Lung (tissue), 12 donors: ENCODE data around the gene NACAD. TPM values are rescaled to one million over a fixed set of nuclear protein-coding genes. Genes with fewer than 3 reads are reported as not detected.

Experiments used
- ATAC-seq: fragments of 200-7000 bp; cut with Tn5 transposase; one replicate; pipeline ENCODE4 v1.9.1; 2020; ENCODE audit warnings: moderate number of reproducible peaks; ENCODE audit not compliant: insufficient read depth, low FRiP score
- DNase-seq, 3 donors: peaks; one replicate each; pipeline ENCODE4 v3.0.0-alpha.2; 2013 to 2017
- H3K27ac ChIP-seq, 2 donors: one replicate each; pipeline ENCODE4 v1.5.1; 2013; ENCODE audit warnings: mild to moderate bottlenecking in 2 of 2, moderate library complexity in 2 of 2, control low read depth in 1 of 2, inconsistent platforms in 1 of 2, low read depth in 1 of 2, low read length in 1 of 2
- H3K27me3 ChIP-seq, 3 donors: one replicate each; pipeline ENCODE4 v1.5.1; 2013; ENCODE audit warnings: low read length in 2 of 3; ENCODE audit not compliant: control insufficient read depth in 3 of 3, insufficient read depth in 3 of 3
- H3K36me3 ChIP-seq, 4 donors: one replicate each; pipeline ENCODE4 v1.5.1; 2013; ENCODE audit warnings: low read length in 4 of 4, mild to moderate bottlenecking in 1 of 4, moderate library complexity in 1 of 4; ENCODE audit not compliant: control insufficient read depth in 4 of 4, insufficient read depth in 4 of 4
- H3K4me1 ChIP-seq, 5 donors: one replicate each; pipeline ENCODE4 v1.5.1; 2013; ENCODE audit warnings: low read length in 5 of 5, mild to moderate bottlenecking in 2 of 5, moderate library complexity in 1 of 5; ENCODE audit not compliant: control insufficient read depth in 5 of 5, insufficient read depth in 5 of 5
- H3K4me3 ChIP-seq: one replicate; pipeline ENCODE4 v1.5.1; 2013; ENCODE audit warnings: mild to moderate bottlenecking, control low read depth, moderate library complexity
- H3K9ac ChIP-seq, 2 donors: one replicate each; pipeline ENCODE4 v1.5.1; 2013; ENCODE audit warnings: low read length in 2 of 2, control low read depth in 1 of 2; ENCODE audit not compliant: insufficient read depth in 1 of 2
- H3K9me3 ChIP-seq, 4 donors: one replicate each; pipeline ENCODE4 v1.5.1; 2013; ENCODE audit warnings: low read length in 3 of 4, mild to moderate bottlenecking in 1 of 4, moderate library complexity in 1 of 4; ENCODE audit not compliant: control insufficient read depth in 4 of 4, insufficient read depth in 3 of 4
- CTCF ChIP-seq: IDR thresholded peaks from 2 replicates; pipeline ENCODE4 v1.5.1; 2012; ENCODE audit warnings: mild to moderate bottlenecking; ENCODE audit errors: control extremely low read depth, extremely low read depth
- WGBS, 2 donors: extraction: QIAGEN DNeasy Blood & Tissue Kit; methylation state at CpG; one replicate each; pipeline ENCODE4 v1.1.7; 2013; 5-methylcytosine and 5-hydroxymethylcytosine counted together
- polyA plus RNA-seq, 2 donors: library from polyadenylated mRNA; stranded (reverse); fragments of 200-250 nt; gene quantifications; one replicate each; pipeline ENCODE4 v1.2.1, GENCODE V29; 2013
- total RNA-seq, 2 donors: library from RNA; depleted of rRNA in 1 of 2; stranded (reverse); fragments of >200 nt in 1 of 2; gene quantifications; one replicate each; pipeline ENCODE4 v1.2.1, GENCODE V29; 2014 to 2021
- donor health status: control.
- donor health status: control.
- donor health status: Bipolar disorder and iron deficiency.
- donor health status: healthy.
- donor health status: DM: yes; HTN: yes; CAD: no.

The NACAD gene
- total and polyA plus RNA-seq, 4 donors = 0.85 to 3.7 (median 1.7) TPM

DNA sequence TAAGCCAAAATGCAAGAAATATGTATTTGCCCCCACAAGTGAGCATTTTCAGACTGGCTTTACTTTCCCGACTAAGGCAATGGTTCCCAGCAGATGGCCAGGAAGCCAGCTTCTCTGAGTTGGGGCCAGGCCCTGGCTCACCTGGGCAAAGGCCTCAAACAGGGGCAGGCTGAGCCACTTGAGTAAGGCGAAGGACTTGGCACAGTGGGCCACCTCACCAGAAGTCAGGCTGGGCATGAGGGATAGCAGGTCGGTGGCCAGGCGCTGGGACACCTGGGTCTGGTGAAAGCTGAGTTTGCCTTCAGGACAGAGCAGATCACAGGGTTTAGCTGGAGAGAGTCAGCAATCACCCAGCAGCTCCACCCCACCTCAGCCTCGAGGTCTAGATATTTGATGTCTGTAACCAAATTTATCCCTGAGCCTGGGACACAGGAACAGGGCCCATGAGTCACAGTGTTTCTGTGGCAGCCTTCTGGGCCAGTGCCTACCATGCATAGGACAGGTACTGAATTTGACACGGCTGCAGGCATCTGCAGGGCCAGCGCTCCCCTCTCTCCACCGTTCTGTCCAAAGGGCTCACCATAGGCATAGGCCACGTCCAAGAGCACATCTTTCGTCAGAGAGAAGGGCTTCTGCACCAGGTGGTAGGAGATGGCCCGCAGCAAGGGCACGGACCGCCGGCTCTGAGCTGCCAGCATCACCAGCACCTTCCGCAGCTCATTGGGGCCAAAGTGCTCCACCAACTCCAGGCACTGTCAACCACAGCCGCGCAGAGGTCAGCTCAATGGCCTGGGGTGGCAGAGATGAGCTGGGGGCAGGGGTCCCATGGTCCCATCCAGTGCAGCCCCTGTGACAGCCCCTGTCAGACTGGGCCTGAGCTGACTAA lies 15.4 kb upstream of the NACAD start:
- DNase-seq (peak in 1 of 3 donors; percentile 10), ATAC-seq (no peak)
- Histone ChIP-seq H3K9ac (no peak overlapping the region), H3K27me3 (no peaks in the 10 kb centered on the region), H3K4me1 (peaks cover 0 to 8% (median 3%) of the 10 kb centered on the region in 5 donors), H3K9me3 (no peaks in the 10 kb centered on the region), H3K27ac (no peak overlapping the region), H3K4me3 (no peak overlapping the region), H3K36me3 (peaks cover 49 to 87% (median 64%) of the 10 kb centered on the region in 4 donors)
- TF ChIP-seq CTCF = no peak
- WGBS, 2 donors = 94 to 98% methylated on average over 17 of the region's 17 CpGs

- DNase-seq (peak in 1 of 3 donors; percentile 7), ATAC-seq (no peak)
- Histone ChIP-seq H3K4me1 (peaks cover 0 to 6% (median 0%) of the 10 kb centered on the region in 5 donors), H3K27me3 (no peaks in the 10 kb centered on the region), H3K4me3 (no peak overlapping the region), H3K27ac (no peak overlapping the region), H3K9ac (no peak overlapping the region), H3K9me3 (no peaks in the 10 kb centered on the region), H3K36me3 (peaks cover 40 to 79% (median 54%) of the 10 kb centered on the region in 4 donors)
- TF ChIP-seq CTCF = no peak
- WGBS, 2 donors = 96 to 98% methylated on average over 13 to 14 of the region's 14 CpGs
Measured at GRCh38 chr7:45102785-45103712, 14.3 kb upstream of the NACAD start.

- Histone ChIP-seq H3K9ac (no peak overlapping the region), H3K9me3 (no peaks in the 10 kb centered on the region), H3K27me3 (no peaks in the 10 kb centered on the region), H3K36me3 (peaks cover 36 to 71% (median 46%) of the 10 kb centered on the region in 4 donors), H3K4me1 (no peaks in the 10 kb centered on the region), H3K27ac (no peak overlapping the region), H3K4me3 (no peak overlapping the region)
- TF ChIP-seq CTCF = no peak
- DNase-seq (no peak), ATAC-seq (no peak)
- 93 to 95% methylated on average over 12 of the region's 12 CpGs for WGBS, 2 donors
Measured at GRCh38 chr7:45101748-45102147, 13.0 kb upstream of the NACAD start.
